DMS53 treated with DMSO at 0.1 percent for 48 hours (cell line): ENCODE data around the gene PTBP2.

ENCODE experiments used
- DNase-seq: peaks from one replicate; lab custom pipeline; 2025; ENCODE audit not compliant: unreplicated experiment; lab: John Stamatoyannopoulos, UW

Gene PTBP2, protein sequence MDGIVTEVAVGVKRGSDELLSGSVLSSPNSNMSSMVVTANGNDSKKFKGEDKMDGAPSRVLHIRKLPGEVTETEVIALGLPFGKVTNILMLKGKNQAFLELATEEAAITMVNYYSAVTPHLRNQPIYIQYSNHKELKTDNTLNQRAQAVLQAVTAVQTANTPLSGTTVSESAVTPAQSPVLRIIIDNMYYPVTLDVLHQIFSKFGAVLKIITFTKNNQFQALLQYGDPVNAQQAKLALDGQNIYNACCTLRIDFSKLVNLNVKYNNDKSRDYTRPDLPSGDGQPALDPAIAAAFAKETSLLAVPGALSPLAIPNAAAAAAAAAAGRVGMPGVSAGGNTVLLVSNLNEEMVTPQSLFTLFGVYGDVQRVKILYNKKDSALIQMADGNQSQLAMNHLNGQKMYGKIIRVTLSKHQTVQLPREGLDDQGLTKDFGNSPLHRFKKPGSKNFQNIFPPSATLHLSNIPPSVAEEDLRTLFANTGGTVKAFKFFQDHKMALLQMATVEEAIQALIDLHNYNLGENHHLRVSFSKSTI

DNA sequence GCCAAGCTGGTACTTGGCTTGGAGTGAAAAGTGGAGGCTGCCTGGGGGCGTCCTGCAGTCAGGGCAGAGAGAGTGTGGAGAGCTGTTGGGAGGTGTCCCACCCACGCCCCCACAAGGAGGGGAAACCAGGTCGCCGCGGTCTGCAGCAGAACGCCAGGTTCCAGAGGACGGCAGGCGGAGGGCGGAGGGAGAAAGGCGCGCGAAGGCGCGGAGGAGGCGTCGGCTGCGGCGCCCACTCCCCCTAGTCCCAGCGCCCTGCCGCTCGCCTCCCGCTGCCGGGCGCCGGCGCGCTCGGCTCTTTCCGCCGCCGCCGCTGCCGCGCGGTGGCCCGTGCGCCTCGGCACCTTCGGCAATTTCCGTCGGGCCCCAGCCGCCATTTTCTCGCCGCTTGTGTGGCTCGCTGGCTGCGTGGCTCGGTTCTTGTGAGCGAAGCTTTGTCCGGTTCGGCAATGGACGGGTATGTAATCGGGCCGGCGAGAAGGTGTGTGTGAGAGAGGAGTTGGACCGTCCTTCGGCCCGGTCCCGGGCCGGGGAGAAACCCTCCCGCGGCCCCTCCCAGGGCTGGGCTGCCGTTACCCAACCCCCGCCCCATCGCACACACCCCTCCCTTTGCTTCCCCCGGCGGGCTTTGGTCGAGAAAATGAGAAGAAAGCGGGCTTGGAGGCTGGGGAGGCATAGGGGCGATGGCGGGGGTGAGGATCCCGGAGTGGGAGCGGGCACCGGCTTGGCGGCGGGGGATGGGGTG lies at the start of gene PTBP2:
TSS of gene PTBP2 (plus strand) at position 369 of the 745 bp plus-strand sequence. CDS start at position 450, 81 bp downstream.
- peak; percentile 82 for DNase-seq

DNA sequence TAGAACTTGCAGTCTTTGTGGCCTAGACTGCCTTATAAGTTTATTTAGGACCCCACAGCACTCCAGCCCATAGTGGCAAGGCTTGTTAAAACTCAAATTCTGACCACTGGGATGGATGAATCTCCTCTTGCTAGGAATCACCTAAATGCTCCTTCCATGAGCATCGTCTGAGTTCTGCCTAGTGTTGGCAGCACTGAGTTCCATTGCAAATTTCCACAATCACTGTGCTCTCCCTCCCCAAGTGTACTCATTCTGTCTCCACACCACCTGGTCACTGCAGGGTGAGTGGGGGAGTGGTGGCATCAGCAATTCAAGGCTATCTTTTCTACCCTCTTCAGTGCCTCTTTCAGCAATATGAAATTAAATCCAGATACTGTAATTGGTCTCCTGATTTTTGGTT lies 46.7 kb upstream of the PTBP2 start:
- DNase-seq, result no peak

DNA sequence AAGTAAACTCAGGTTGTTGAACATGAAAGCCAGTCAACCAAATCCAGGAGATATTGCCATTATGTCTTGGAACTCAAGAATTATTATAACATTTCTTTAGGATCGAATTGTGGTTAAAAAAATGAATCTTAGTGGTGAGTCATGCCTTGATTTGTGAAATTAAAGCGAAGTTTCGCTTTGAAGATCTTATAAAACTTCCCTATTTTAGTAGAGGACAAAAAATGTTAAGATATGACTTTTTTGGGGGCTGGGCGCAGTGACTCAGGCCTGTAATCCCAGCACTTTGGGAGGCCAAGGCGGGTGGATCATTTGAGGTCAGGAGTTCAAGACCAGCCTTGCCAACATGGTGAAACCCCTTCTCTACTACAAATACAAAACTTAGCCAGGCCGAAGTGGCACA lies 39.5 kb upstream of the PTBP2 start:
- DNase-seq, result no peak

DNA sequence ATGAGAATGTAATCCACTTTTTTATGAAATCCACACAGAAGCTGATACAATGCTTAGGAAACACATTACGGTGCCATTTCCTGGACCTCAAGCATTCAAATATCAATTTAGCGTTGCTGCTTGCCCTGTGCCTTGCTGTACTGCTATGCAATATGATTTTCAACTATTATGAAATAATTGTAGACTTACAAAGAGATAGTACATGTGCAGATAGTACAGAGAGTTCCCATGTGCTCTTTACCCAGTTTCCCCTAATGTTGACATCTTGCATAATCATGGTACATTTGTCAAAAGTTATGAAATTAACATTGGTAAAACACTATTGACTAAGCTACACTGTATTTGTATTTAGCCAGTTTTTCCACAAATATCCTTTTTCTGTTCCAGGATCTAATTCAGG lies 37.7 kb upstream of the PTBP2 start:
- no peak for DNase-seq

DNA sequence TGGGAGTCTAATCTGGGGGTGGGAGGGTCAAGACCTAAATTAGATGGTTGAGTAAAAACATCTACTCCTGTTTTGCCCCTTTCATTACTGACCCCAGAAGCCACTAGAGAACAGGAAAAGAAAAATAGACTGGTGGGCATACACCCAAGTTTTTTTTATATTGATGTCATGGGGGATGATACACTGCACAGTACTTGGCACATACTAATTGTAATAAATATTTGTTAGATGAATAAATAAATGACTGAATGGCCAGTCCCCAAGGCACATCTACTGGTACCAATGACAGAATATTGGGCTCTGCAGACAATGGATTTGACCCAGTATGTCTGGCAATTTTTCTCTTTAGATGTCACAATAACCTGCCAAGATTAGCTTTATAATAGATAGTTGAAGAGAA lies 36.8 kb upstream of the PTBP2 start:
- DNase-seq, result no peak

DNA sequence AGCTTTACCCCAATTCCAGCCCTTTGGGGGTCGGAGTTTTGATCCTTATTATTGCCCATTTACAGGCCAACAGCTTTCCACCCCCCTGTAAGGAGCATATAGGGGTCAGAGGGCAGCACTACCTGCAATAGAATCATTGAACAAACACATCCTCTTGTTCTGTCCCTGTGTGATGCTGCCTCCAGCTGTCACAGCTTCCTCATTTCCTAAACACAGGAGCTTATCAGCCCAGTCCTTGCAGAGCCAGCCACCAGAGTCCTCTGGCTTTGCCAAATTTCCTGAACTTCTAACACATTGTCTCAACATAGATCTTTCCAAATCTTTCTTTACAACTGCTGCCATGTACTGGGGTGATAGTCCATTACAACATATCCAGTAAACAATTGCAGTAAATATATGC lies 32.8 kb upstream of the PTBP2 start:
- peak; percentile 39 for DNase-seq

DNA sequence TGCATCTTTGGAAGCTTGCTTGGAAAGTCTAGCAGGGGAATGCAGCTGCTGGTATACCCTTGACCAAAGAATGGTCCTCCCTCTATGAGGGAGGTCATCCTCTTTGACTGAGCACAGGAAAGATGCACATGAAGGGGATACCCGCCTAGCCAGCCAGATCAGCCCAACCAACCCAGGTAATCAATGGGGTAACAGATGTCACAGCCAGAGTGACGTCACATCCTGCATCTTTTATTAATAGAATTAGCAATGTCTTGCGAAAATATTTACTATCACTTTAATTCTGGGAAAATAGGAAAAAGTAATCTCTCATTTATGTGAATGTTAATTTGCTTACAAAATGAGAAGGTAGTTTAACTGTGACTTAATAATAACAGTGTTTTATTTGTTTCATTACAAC lies 25.6 kb upstream of the PTBP2 start:
- no peak for DNase-seq

DNA sequence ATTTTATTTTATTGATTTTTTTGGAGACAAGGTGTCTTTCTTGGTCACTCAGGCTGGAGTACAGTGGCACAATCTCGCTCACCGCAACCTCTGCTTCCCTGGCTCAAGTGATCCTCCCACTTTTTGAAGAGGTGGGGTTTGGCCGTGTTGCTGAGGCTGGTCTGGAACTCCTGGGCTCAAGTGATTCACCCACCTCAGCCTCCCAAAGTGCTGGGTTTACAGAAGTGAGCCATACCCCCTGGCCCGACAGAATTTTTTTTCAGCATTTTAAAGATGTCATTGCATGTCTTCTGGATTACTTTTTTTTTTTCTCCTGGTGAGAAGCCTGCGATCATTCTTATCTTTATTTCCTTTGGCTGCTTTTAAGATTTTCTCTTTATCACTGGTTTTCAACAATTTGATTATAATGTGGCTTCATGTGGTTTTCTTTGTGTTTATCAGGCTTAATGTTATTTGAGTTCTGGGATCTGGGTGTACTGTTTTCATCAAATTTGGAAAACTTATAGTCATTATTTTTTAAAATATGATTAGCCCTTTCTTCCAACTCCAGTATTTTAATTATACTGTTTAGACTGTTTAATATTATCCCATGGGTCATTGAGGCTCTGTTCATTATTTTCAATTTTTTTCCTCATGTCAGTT lies 23.1 kb upstream of the PTBP2 start:
- DNase-seq, result no peak

DNA sequence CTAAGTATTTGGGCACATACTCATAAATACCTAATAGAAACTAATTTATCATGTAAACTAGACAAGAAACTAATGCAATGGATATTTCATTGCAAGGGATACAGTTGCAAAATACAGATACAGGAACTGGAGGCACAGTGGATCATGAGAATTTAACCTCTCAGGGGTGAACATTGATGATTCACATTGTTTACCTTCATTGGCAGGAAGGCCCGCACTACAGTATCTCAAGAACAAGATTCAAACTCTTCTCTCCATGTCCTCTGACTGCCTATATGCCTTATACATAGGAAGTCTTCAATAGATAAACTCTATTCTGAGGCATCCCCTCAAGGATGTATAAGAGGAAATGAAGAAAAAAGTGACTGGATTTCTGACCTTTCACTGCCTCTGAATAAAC lies 18.4 kb upstream of the PTBP2 start:
- DNase-seq, result peak; percentile 58

DNA sequence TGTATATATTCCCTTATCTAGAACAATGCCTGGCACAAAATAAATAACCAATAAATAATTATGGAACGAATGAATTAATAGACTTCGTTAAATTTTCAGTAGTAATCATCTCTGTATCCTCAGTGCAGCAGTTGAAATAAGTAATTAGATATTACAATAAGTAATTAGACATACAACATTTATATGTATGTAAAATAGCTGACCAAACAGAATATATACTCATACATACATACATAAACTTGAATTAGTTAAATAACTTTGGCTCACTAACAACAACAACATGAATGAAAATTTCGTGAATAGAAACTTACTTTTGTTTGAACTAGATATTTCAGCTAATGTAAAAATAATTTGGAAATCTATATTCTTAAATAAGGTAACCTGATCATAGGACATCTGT lies 14.6 kb upstream of the PTBP2 start:
- no peak for DNase-seq

DNA sequence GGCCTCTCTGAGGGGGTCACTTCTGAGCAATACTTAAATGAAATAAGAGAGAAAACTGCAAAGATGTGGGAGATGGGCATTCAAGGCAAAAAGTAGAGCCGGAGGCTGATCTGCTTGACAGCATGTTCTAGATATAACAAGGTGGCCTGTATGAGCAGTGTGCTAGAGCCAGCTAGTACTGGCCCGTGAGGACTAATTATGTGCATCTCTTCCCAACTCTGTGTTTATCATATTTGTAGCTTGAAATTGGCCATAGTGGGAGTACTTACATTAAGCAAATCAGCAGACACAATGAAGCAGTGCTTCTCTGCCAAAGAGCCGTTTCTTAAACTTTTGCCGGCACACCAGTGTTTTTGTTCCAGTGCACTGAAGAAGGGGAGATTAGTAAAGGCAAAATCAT lies 13.1 kb upstream of the PTBP2 start:
- DNase-seq, result no peak

DNA sequence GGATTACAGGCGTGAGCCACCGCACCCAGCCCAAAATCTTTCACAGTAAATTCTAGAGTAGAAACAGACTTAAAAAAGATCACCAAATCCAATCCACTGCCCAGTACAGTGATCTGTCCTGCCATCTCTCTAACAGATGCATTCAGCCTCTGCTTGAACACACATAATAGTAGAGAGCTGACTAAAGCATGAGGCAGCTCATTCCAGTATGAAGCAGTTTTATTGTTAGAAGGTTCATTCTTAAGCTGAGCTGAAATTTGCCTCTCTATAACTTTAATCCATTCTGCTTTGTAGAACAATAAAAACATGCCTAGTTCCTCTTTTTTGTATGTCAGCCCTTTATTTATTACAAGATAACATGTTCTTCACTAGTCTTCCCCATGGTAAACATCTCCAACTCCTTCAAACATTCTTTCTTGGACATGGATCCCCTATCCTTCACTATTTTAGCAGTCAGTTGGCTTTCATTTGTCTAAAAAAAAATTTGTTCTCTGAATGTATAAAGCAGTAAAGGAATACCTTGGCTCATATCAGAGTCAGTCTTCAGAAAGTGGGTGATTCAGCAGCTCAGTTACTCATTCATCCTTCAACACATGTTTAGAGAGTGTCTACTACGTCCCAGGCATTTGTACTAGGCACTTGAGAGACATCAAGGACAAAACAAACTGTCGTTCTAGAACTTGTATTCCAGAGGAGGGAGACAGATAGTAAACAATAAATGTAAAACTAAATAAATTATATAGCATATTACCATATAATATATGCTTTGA lies 10.7 kb upstream of the PTBP2 start:
- no peak for DNase-seq

DNA sequence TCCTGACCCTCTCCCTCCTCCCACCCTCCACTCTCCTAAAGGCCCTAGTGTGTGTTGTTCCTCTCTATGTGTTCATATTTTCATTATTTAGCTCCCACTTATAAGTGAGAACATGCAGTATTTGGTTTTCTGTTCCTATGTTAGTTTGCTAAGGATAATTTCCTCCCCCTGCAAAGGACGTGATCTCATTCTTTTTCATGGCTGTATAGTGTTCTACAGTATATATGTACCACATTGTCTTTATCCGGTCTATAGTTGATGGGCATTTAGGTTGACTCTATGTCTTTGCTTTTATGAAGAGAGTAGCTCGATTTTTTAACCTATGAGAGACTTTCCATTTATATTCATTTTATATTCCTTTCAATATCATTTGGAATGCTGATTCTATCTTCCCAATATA lies 7.9 kb upstream of the PTBP2 start:
- no peak for DNase-seq

DNA sequence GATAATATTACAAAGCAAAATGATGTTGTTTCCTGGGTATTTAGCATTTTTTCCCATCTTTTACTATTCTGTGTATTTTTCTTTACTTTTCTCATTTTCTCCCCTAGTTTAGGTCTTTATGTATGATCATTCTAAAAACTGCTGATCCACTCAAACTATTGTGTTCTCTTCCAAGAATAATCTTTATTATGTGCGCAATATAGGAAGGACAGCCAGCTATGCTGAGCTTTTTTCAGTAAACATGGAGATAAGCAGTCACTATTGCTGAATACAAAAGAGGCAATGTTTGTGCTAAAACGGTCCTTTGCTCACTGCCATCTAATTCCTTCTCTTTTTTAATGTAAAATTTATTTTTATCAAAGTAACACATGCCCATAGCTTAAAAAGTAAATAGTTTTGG lies 6.7 kb upstream of the PTBP2 start:
- no peak for DNase-seq

DNA sequence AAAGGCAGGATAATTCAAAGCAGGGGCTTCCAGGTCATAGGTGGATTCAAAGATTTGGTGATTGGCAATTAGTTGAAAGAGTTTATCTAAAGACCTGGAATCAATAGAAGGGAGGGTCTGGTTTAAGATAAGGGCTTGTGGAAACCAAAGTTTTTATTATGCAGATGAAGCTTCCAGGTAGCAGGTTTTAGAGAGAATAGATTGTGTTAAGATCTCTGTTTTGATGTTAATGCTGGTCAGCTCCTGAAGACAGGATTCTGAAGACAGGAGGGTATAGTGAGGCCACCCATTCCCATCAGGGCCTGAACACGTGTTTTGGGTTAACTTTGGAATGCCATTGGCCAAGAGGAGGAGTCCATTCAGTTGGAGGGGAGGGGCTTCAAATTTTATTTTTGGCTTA lies 6.1 kb upstream of the PTBP2 start:
- no peak for DNase-seq

DNA sequence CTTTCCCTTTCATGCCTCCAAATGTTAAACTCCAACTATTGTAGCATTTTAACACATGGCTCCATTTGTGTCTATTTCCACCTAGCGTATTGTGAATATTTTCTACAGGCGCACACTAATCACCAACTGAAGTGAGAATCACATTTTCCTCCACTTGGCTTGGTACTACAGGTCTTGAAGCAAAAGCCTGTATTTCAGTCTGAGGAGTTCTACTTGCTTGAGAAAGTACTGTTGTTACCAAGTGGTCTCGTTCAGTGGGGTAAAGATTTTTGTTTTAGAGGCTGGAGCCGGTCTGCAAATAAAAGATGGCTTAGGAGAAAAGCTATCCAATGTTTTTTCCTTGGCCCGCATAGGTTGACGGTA lies 550 bp upstream of the PTBP2 start:
- peak; percentile 56 for DNase-seq

DNA sequence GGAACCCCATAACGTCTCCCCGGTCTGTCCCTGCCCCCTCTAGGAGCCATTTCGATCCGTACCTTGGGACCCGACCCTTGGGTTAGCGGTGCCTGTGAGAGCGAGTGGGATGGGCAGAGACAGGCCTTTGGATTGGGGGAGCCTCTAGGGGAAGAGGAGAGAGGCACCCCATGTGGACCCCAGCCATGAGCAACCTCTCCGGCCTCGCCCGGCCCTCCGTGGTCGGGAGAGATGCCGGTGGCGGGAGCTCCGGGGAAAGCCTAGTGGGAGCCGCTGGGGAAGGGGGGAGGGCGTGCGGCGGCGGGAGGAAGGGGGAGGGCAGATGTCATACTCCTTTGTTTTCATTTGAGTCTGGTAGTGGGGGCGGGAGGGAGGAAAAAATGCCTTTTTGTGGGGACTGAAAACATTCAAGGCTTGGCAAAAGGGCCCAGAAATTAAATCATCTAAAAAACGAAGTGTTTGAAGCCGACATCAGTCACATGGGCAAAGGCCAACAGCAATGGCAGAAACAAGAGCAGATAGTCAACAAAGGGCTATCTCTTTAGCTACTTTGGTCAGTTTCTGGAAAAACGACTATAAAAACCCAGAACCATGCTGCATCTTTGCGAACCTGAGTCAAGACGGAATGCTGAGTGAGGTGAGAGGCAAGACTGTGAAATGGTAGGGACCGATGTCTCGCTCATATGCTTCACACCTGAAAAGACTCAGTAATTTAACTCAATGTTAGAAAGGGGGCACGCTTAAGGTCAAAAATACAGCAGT lies 758 bp downstream of the PTBP2 start:
- peak; percentile 60 for DNase-seq

DNA sequence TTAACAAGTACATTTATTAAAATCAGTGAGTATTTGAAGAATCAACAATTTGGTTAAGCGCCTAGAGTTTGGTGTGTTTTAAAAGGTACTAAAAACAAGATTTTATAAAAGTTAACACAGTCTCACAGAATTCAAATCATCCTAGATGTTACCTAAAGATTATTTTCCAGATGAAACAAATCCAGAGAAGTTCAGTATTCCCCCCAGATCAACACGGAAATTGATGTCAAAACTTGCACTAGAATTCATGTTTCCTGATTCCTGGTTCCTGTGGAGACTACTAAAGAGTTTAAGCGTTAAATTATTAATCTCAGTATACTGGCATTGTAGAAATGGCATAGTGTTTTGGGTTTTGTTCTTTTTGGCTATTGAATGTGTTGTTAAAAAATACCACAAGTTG lies 1.4 kb downstream of the PTBP2 start:
- no peak for DNase-seq

DNA sequence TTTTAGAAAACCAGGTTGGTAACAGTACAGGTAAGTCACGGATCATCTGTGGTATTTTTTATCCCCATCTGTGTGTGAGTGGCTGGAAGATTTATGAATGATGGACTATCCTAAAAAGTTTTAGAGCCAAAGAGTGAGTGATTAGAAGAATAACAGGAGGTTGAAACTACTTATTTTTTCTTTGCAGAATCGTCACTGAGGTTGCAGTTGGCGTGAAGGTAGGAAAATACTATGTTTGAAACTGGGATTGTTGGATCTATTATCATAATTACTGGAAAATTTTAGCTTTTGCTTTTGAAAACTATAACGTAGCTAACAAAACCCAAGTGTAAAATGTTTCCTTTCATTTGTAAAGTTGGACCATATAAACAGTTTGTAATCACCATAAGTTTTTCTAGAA lies 1.8 kb downstream of the PTBP2 start:
- DNase-seq, result no peak

DNA sequence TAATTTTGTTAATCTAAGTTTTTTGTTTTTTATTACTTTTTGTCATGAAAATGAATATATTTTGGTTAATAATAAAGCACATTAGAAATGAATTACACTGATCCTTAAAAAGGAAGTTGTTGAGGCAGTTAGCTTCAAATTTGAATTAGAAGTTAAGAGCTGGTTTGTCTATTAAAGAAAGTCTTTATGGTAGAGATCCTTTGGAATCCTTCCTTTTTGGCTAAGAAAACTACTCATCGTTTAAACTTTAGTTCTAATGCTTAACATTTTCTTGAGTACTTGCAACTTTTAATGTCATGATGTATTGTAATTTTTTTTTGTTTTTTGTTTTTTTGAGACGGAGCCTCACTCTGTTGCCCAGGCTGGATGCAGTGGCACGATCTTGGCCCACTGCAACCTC lies 2.4 kb downstream of the PTBP2 start:
- no peak for DNase-seq
